22Rv1 (cell line): ENCODE measurements around the gene SMAD9.

Source experiments
- ZFX ChIP-seq: fragments of 450-650 bp; IDR thresholded peaks from 2 replicates; pipeline ENCODE4 v1.6.1; 2017; ENCODE audit warnings: antibody characterized with exemption, borderline replicate concordance
- TF ChIP-seq, protein P1 (sequence below): fragments of 450-650 bp; IDR thresholded peaks from 2 replicates; pipeline ENCODE4 v1.5.1; 2017; ENCODE audit warnings: mild to moderate bottlenecking

DNA sequence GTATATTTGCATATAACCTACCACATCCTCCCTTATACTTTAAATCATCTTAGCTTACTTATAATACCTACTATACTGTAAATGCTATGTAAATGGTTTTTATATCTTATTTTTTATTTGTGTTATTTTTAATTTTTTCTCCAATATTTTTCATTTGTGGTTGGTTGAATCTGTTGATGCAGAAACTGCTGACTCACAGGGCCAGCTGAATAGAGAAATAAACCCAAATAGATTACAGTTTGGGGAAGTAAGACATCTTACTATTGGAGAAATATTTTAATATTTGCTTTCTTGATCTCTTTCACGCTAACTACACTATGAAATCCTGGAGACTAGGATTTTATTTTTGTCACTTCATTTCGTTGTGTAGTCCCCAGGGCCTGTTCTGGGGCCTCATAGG, 7.1 kb downstream of the SMAD9 start:
- TF ChIP-seq, protein P1, sequence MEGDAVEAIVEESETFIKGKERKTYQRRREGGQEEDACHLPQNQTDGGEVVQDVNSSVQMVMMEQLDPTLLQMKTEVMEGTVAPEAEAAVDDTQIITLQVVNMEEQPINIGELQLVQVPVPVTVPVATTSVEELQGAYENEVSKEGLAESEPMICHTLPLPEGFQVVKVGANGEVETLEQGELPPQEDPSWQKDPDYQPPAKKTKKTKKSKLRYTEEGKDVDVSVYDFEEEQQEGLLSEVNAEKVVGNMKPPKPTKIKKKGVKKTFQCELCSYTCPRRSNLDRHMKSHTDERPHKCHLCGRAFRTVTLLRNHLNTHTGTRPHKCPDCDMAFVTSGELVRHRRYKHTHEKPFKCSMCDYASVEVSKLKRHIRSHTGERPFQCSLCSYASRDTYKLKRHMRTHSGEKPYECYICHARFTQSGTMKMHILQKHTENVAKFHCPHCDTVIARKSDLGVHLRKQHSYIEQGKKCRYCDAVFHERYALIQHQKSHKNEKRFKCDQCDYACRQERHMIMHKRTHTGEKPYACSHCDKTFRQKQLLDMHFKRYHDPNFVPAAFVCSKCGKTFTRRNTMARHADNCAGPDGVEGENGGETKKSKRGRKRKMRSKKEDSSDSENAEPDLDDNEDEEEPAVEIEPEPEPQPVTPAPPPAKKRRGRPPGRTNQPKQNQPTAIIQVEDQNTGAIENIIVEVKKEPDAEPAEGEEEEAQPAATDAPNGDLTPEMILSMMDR: no peak
- TF ChIP-seq ZFX: no peak
